ENCODE measurements around the gene SPINT1.
A peak's percentile ranks its signal among the peaks of the same experiment; 100 is the strongest.

Gene SPINT1, protein sequence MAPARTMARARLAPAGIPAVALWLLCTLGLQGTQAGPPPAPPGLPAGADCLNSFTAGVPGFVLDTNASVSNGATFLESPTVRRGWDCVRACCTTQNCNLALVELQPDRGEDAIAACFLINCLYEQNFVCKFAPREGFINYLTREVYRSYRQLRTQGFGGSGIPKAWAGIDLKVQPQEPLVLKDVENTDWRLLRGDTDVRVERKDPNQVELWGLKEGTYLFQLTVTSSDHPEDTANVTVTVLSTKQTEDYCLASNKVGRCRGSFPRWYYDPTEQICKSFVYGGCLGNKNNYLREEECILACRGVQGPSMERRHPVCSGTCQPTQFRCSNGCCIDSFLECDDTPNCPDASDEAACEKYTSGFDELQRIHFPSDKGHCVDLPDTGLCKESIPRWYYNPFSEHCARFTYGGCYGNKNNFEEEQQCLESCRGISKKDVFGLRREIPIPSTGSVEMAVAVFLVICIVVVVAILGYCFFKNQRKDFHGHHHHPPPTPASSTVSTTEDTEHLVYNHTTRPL

DNA sequence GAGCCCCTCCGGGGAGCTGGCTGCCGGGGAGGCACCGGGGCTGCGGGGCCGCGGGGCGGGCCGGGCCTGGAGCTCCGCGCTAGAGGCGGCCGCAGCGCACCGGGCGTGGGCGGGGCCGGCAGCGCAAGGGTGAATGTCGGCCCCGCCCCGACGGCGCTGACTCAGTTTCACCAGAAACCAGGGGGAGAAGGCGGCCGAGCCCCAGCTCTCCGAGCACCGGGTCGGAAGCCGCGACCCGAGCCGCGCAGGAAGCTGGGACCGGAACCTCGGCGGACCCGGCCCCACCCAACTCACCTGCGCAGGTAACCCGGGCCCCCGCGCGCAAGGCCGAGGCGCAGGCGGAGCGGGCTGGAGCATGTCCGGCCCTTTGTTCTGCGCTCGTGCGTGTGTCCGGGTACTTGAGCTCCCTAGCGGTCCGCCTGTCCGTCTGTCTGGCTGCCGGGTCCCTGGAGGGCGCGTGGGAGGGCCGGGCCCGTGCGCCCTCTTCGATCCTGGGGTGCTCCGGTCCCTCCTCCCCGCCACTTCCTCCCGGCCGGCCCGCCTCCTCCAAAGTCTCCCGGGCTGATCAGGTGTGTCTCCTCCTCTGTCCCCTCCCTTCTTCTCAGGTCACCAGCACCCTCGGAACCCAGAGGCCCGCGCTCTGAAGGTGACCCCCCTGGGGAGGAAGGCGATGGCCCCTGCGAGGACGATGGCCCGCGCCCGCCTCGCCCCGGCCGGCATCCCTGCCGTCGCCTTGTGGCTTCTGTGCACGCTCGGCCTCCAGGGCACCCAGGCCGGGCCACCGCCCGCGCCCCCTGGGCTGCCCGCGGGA is at the start of gene SPINT1:
TSS of gene SPINT1 (plus strand) at position 164 of the 811 bp plus-strand sequence. CDS start at position 671, 507 bp downstream.
- DNase-seq, result peak; percentile 84

DNA sequence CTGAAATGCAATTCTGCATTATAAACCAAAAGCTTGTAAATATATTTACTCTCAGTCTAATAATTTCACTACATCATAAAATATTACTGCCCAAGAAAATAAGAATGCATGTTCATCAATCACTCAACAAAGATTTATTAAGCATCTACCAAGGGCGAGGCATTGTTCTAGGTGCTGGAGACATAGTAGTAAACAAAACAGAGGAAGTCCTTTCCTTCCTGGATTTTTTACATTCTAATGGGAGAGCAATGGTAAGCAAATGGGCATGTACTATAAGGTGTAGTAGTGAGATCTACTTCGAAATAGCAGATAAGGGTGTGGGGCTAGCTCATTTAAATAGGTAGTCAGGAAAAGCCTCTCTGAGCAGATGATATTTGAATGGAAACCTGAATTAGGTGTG is 47.8 kb upstream of the SPINT1 start:
- DNase-seq, result no peak

DNA sequence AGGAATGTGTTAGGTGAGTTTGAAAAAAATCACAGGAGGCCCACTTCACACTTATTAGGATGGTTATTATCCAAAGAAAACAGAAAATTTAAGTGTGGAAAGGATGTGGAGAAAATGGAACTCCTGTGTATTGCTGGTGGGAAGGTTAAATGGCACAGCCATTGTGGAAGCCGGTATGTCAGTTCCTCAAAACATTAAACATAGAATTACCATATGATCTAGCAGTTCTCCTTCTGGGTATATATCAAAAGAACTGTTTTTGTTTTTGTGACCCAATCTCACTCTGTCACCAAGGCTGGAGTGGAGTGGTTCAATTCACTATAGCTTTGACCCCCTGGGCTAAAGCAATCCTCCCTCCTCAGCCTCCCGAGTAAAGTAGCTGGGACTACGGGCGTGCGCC is 47.3 kb upstream of the SPINT1 start:
- no peak for DNase-seq

DNA sequence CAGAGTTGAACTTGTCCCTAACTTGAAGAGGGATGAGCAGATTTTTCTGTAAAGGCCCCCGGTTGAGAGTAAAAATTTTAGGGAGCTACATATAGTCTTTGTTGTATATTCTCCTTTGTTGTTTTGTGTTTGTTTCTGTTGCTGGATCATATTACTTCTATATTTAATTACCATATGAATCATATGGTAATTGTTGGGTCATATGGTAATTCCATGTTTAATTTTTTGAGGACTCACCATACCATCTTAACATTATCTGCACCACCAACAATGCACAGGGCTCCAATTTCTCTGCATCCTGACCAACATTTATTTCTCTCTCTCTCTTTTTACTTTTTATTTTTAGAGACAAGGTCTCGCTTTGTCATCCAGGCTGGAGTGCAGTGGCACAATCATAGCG is 44.3 kb upstream of the SPINT1 start:
- DNase-seq, result no peak

DNA sequence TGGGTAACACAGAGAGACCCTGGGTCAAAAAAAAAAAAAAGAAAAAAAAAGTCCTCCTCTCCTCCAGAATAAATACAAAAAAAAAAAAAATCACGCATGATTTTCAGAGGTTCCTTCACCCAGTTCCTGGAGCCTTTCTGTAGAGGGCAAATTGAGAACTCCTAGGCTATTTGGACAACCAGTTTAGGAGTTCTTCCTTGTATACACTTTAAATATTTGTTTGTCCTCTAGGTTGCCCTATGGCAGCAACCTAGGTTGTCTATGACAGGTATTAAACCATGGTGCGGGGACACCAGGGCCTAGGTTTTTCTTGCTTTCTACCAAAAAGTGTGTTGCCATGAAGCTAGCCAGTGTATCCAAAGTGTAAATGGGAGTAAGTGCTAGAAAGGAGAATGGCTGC is 40.8 kb upstream of the SPINT1 start:
- no peak for DNase-seq

DNA sequence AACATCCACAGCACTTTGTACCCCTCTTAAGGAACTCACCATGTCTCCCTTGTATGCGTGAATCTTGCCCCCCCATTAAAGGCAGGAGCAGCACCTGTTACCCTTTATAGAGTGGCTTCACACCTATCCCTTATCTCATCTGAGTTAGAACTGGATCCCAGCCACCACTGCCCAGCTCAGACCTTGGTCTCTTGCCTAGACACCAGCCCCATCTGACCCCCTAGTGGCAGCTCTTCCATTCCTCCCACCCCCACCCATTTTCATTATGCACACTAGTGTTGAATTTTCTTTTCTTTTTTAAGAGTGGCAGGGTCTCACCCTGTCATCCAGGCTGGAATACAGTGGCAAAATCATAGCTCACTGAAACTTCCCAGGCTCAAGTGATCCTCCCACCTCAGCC is 40.2 kb upstream of the SPINT1 start:
- DNase-seq, result no peak

DNA sequence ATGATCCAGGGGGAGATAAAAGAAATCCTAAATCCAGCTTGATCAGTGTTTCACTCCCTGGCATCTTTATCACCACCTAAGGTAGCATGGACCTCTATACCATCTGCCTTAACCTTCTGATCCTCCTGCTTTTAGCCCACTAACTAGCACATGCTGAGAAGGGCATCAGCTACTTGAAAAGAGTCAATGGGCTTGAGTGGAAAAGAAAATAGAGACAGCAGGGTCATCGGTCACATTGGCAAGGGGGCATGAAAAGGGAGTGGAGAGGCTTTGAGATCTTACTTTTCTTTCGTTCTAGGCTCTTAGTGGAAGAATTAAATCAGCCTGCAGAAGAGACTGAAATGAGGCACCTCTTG is 37.2 kb upstream of the SPINT1 start:
- DNase-seq, result no peak

DNA sequence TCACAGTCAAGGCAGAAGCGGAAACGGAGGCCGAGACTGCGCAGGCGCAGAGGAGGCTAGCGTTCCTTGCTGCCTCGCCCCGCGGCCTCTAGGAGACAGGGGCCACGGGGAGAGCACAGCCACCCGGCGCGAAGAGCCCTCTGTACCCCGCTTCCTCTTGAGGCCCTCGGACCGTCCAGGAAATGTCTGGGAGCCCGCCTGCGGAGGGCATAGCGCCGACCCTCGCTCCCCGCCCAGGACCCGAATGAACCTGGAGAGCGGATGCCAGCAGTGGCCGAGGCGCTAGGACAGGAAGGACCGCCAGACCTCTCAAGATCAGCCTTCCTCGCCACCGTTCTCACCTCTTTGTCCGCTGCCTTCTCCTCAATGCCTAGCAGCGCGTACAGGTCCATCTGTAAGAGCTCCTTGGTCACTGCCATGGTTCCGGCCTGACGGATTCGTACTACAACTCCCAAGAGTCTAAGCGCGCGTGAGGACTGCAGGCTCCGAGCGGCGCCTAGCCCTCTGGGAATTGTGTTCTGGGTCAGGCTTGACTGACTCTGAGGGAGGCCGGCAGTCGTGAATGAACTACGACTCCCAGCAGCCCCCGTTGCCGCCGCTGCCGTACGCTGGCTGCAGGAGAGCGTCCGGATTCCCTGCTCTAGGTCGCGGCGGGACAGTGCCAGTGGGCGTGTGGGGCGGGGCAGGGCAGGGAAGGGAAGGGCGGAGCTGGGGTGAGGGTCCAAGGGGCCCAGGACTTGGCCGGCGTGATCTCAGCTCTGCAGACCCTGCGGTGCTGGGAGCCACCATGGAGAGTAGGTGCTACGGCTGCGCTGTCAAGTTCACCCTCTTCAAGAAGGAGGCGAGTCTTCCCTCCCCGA is 36.6 kb upstream of the SPINT1 start, which contains the start of the genes DNAJC17 and ZFYVE19:
TSS of gene DNAJC17 (minus strand) at position 446 of the 860 bp plus-strand sequence. CDS start at position 419, 27 bp downstream.
TSS of gene ZFYVE19 (plus strand) at position 62 of the 860 bp plus-strand sequence. CDS start at position 563, 501 bp downstream.
- peak; percentile 97 for DNase-seq

DNA sequence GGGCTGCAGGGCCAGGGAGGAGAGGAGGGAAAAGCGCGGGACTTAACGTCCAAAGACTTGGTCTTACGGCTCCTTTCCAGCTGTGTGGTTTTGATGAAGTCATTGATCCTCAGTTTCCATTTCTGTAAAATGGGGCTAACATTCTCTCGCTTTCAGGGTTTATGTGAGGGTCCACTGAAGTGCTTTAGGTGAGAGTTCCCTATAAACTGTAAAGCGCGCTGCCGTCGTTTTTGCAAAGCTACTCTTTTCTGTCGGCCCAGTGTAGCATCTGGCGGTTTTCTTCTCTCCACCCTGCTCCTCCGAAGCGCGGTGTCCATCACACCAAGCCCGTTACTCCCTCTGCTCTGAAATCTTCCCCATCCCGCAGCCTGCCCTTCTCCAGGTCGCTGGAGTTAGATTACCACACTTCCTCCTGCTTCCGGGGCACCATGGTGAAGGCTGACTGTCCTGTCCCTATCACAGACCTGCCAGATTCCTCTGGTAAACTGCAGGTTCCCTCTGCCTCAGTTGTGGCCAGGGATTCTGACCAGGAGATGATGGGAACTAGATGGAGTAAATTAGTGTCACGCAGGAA is 35.9 kb upstream of the SPINT1 start:
- peak; percentile 38 for DNase-seq

DNA sequence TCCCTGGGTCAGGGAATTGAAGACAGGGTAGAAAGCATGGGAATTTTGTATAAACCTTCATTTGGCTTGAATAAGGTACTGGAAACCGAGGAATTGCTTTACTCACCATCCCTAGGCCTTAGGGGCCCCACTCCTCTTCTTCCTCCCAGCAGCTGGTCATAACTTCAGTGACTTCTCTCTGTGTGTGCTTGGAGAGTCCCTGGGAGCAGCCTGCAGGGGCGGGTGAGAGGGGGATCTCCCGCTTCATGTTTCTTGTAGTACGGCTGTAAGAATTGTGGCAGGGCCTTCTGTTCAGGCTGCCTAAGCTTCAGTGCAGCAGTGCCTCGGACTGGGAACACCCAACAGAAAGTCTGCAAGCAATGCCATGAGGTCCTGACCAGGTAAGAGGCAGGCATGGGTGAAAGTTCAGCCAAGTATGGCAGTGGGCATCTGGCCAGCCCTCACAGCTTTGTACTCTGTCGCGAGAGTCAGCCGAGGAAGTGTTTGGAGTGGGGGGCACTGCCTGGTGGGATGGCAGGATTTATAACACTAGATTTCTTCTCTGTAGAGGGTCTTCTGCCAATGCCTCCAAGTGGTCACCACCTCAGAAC is 34.9 kb upstream of the SPINT1 start:
- no peak for DNase-seq

DNA sequence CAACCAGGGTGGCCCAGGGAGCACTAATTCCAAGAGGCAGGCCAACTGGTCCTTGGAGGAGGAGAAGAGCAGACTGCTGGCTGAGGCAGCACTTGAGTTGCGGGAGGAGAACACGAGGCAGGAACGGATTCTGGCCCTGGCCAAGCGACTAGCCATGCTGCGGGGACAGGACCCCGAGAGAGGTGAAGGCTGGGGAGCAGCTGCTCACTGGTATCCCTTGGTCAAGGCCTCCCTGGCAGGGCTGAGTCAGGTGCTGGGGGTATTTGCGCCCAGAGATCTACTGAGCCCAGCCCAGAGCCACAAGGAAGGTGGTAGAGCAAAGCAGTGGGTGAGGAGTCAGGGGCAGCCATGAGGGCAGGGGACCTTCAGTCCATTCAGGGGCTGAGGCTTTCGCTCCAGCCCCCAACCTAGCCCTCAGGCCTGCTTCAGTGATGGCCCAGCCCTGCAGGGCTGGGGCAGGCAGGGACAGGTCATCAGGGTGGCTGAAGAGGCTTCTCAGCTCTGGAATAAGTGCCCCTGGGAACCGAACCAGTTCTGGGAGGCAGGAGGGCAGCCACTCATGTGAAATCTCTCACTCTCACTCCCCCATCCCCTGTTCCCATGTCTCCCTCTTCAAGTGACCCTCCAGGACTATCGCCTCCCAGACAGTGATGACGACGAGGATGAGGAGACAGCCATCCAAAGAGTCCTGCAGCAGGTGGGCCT is 31.0 kb upstream of the SPINT1 start:
- no peak for DNase-seq

DNA sequence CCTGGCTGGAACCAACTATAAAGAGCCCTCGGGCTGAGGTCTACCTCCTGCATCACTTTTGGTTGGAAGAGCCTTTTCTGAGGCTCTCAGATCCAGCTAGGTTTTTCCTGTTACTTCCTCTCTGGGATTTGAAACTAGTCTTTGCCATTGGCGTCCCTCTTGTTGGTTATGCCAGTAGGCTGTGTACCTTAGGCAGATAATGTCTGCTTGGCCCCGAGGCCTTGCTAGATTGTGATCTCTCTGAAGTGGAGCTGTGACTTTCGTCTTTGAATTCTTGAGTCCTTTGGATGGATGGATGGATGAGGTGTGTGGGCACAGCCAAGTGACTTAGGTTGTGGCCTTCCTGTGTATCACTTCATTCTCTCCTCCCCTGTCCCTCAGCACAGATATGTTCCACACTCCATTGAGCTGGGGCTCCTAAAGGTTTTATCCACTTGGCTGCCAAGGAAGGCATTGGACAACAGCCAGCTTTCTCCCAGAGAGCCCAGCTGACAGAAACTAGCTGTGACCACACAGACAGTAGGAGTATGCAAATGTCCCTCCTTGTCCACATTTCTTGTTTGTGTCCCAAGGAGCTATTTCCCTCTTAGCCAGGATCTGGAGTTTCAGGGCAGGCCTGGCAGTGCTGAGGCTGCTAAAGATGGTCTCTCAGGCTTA is 28.7 kb upstream of the SPINT1 start:
- no peak for DNase-seq

DNA sequence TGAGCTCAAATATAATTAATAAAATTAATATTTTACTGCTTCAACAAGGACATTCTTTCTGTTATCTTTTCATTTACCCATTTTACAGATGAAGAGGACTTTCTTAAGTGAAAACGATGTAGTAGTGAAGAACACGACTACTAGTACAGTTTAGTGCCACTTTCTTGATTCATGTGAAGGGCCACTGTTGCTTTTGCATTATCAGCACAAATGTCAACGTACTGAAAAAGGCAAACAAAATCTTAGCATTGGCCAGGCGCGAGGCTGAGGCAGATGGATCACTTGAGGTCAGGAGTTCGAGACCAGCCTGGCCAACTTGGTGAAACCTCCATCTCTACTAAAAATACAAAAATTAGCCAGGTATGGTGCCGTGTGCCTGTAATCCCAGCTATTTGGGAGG is 24.8 kb upstream of the SPINT1 start:
- no peak for DNase-seq

DNA sequence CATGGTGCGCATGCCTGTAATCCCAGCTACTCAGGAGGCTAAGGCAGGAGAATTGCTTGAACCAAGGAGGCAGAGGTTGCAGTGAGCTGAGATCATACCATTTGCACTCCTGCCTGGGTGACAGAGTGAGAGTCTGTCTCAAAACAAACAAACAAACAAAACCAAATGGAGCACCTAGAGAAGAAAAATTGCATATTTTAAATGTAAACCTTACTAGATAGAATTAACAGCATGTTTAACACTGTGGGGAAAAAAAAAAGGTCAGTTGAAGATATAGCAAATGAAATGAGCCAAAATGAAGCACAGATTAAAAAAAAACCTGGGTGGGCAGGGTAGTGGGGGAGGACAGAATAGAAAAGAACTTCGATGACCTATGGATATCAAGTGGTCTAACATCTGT is 22.7 kb upstream of the SPINT1 start:
- DNase-seq, result no peak

DNA sequence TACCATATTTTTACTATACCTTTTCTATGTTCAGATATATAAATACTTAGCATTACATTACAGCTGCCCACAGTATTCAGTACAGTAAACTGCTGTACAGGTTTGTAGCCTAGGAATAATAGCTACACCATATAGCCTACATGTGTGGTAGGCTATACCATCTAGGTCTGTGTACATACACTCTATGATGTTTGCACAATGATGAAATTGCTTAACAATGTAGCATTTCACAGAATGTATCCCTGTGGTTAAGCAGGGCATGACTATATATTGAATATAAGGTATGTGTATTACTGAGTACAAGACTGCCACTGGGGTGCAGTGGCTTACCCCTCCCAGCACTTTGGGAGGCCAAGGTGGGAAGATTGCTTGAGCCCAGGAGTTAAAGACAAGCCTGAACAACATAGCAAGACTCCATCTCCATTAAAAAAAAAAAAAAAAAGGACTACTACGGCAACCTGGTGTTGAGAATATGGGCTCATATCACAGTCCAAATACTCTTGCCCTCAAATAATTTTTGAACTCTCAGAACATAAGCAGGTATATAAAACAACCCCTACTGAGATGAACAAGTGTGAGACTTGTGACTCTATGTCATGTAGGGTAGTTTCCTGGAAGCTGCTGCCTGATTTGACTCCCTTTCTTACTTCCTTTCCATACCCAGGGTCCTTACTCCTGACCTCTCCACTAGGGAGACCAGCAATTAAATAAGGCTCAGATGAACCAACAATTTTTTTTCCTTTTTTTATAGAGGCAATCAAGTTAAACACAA is 20.1 kb upstream of the SPINT1 start:
- DNase-seq, result peak; percentile 83

DNA sequence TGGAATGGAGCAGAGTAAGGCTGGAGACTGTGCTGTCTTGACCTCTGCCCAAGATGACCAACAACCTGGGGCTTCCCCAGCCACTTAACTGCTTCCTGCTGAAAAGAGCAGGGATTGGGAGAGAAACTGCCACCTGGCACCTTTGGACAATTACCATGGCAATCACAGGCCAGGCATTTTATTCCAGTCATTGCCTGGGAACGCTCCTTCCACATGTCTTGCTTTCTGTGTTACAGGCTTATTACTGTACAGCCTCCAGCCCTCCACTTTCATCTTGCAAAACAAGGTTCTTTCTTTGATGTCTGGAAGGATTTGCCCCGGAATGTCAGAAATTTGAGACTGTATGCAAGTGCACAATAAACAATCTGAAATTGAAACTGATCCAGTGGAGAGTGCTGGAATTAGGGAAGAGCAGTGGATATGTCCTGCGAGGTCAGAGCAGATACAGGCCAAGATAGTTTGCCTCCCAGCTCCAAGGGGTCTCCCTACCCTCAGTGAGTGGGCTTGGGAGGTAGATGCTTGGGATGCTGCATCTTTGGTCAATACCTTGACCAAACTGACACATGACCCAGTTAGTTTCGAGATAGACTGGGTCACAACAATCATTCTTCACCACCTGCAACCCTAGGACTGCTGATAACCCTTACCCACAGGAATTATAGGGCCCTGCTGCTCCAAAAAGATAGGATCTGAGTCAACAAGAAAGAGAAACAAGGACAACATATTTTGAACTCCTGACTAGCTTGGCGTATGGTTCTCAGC is 18.0 kb upstream of the SPINT1 start:
- peak; percentile 89 for DNase-seq

DNA sequence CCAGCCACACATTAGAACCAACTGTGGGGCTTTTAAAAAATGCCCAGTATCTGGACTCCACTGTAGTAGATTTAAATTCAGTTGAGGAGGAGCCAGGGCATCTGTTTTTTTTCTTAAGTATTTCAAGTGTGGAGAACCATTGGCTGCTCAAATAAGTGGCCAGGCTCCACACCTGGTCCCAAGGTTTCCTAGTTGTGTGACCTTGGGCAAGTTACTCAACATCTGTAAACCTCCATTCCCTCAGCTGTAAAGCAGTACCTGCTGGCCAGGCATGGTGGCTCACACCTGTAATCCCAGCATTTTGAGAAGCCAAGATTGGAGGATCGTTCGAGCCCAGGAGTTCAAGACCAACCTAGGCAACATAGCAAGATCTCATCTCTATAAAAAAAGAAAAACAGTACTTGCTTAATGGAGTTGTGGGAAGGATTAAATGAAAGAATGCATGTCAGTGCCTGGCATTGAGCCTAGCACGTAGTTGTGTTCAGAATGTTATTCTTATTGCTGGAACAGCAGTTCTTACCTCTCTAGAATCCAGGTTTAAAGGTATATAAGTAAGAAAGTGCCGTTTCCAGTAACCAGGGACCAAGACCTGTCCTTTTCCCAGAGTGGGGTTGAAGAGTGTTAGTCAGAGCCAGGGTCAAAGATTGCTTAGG is 17.3 kb upstream of the SPINT1 start:
- DNase-seq, result no peak

DNA sequence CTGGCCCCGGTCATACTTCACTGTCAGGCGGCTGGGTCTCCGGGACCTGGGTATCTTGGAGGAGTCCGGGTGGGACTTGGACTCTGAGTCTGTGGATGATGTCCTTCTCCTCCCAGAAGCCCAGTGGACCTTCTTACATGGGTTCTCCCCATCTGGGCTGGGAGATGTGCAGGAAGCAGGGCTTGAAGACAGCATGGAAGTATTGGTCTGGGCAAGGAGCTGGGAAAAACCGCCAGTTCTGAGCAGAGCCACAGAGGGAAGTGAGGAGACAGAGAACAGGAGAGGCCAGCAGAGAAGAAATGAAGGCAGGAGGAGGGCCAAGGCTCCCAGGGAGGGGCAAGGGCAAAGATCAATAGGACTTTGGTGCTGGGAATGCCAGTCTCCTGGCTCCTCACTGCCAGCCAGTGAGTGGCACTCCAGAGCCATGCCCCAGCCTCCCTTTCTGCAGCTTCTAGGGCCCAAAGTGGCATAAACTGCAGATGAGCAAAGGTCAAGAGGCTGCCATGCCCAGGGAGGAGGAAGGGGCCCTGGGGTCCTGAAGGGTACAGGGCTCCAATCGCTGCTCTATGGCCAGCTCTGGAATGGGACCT is 15.3 kb upstream of the SPINT1 start, which contains the start of gene PPP1R14D:
TSS of gene PPP1R14D (minus strand) at position 262 of the 590 bp plus-strand sequence. CDS start at position 195, 67 bp downstream.
- DNase-seq, result peak; percentile 73
